A549 (cell line): Measurements from ENCODE around the gene TMEM141. TPM values are rescaled to one million over a fixed set of nuclear protein-coding genes. Genes with fewer than 3 reads are reported as not detected.

Source experiments
- ATAC-seq, 2 experiments: fragments of 200-7000 bp in 1 of 2; fragments of >200 bp in 1 of 2; cut with Nextera tagmentation in 1 of 2; cut with Tn5 transposase in 1 of 2; 3 replicates each; pipeline versions ENCODE4 v1.8.0 to v1.9.1; 2018 to 2020; ENCODE audit warnings: mild to moderate bottlenecking in 1 of 2, moderate library complexity in 1 of 2
- CTCF ChIA-PET: fragments of 300-600 bp; sonication (Branson Sonifier 250); formaldehyde crosslinking; extraction: SDS; loops from one replicate; lab custom pipeline; 2021; ENCODE audit warnings: antibody characterized with exemption, inconsistent platforms; lab: Yijun Ruan, JAX
- POLR2A ChIA-PET: fragments of 350-600 bp; formaldehyde crosslinking; extraction: SDS; loops from one replicate; lab custom pipeline; 2021; ENCODE audit warnings: antibody characterized with exemption, inconsistent platforms; lab: Yijun Ruan, JAX
- DNase-seq, 2 experiments: peaks; one replicate each; pipeline versions ENCODE4 v3.0.0 to v3.0.0-alpha.2; 2011 to 2016; ENCODE audit warnings: low read depth in 1 of 2, low spot score in 1 of 2
- FAIRE-seq: peaks from 2 replicates; lab custom pipeline; 2011; peaks lifted over from hg19 to GRCh38; lab: Jason Lieb, UNC
- H3K27ac ChIP-seq, 2 experiments: fragments of >200 bp; sonication (Bioruptor Twin); formaldehyde crosslinking; 3 replicates each; pipeline ENCODE4 v1.5.1; 2016 to 2017
- H3K4me1 ChIP-seq: fragments of >200 bp; sonication (Bioruptor Twin); formaldehyde crosslinking; 3 replicates; pipeline ENCODE4 v1.6.1; 2016
- H3K4me2 ChIP-seq: fragments of >200 bp; sonication (Bioruptor Twin); formaldehyde crosslinking; 3 replicates; pipeline ENCODE4 v1.6.1; 2016
- H3K4me3 ChIP-seq: fragments of >200 bp; sonication (Bioruptor Twin); formaldehyde crosslinking; 3 replicates; pipeline ENCODE4 v1.5.1; 2016
- H3K9me3 ChIP-seq: fragments of >200 bp; sonication (Bioruptor Twin); formaldehyde crosslinking; 3 replicates; pipeline ENCODE4 v1.6.1; 2016
- BCL3 ChIP-seq: fragments of >200 bp; sonication (Bioruptor Twin); formaldehyde crosslinking; IDR thresholded peaks from 3 replicates; pipeline ENCODE4 v1.6.1; 2016
- BHLHE40 ChIP-seq: IDR thresholded peaks from 2 replicates; pipeline ENCODE4 v1.6.1; 2012; ENCODE audit warnings: low read depth, low read length, inconsistent platforms
- CBX2 ChIP-seq: fragments of 200-600 bp; sonication (generic); IDR thresholded peaks from 2 replicates; pipeline ENCODE4 v1.6.1; 2016; ENCODE audit warnings: low read depth, mild to moderate bottlenecking, borderline replicate concordance
- CEBPB ChIP-seq, 2 experiments: fragments of >200 bp in 1 of 2; sonication (Bioruptor Twin) in 1 of 2; formaldehyde crosslinking in 1 of 2; IDR thresholded peaks; 2 replicates each; pipeline ENCODE4 v1.6.1; 2012 to 2016
- CHD2 ChIP-seq: fragments of 150-350 bp; IDR thresholded peaks from 2 replicates; pipeline ENCODE4 v1.6.1; 2014; ENCODE audit warnings: low read length; ENCODE audit not compliant: partially characterized antibody
- CTCF ChIP-seq: fragments of >200 bp; sonication (Bioruptor Twin); formaldehyde crosslinking; IDR thresholded peaks from 3 replicates; pipeline ENCODE4 v1.5.1; 2016
- EHF ChIP-seq: fragments of 250-450 bp; sonication (Bioruptor Pico); IDR thresholded peaks from 2 replicates; pipeline ENCODE4 v1.5.0; 2020; ENCODE audit warnings: mild to moderate bottlenecking
- EHMT2 ChIP-seq: fragments of 200-600 bp; sonication (generic); IDR thresholded peaks from 2 replicates; pipeline ENCODE4 v1.6.1; 2016; ENCODE audit warnings: antibody characterized with exemption, low read depth, mild to moderate bottlenecking, moderate library complexity
- ELK1 ChIP-seq: fragments of 150-350 bp; IDR thresholded peaks from 2 replicates; pipeline ENCODE4 v1.6.1; 2014; ENCODE audit warnings: low read depth, mild to moderate bottlenecking, low read length
- FOXS1 ChIP-seq: fragments of 250-450 bp; sonication (Bioruptor Pico); IDR thresholded peaks from 2 replicates; pipeline ENCODE4 v1.5.0; 2020; ENCODE audit warnings: mild to moderate bottlenecking, moderate library complexity
- HDAC2 ChIP-seq: fragments of 200-600 bp; sonication (generic); IDR thresholded peaks from 2 replicates; pipeline ENCODE4 v1.6.1; 2016
- HOXB13 ChIP-seq: fragments of 250-450 bp; sonication (Bioruptor Pico); IDR thresholded peaks from 2 replicates; pipeline ENCODE4 v1.5.0; 2020; ENCODE audit warnings: low read depth, mild to moderate bottlenecking, moderate library complexity
- JUN ChIP-seq, 2 experiments: fragments of >200 bp; sonication (Bioruptor Twin); formaldehyde crosslinking; IDR thresholded peaks; 2 replicates in 1 of 2; 3 replicates in 1 of 2; pipeline ENCODE4 v1.6.1; 2016 to 2017
- KDM5A ChIP-seq: fragments of 200-600 bp; sonication (generic); IDR thresholded peaks from 2 replicates; pipeline ENCODE4 v1.6.1; 2016; ENCODE audit warnings: antibody characterized with exemption, mild to moderate bottlenecking
- NFE2L2 ChIP-seq: fragments of 150-350 bp; conservative IDR thresholded peaks from 2 replicates; pipeline ENCODE4 v1.6.1; 2014; ENCODE audit warnings: low read length
- NR3C1 ChIP-seq: fragments of >200 bp; sonication (Bioruptor Twin); formaldehyde crosslinking; IDR thresholded peaks from 3 replicates; pipeline ENCODE4 v1.6.1; 2017
- POLR2AphosphoS2 ChIP-seq: conservative IDR thresholded peaks from 2 replicates; pipeline ENCODE4 v1.6.1; 2012; ENCODE audit warnings: low read length, improper control_type of control experiment, inconsistent platforms
- RAD21 ChIP-seq, 2 experiments: fragments of >200 bp in 1 of 2; sonication (Bioruptor Twin) in 1 of 2; formaldehyde crosslinking in 1 of 2; IDR thresholded peaks in 1 of 2; conservative IDR thresholded peaks in 1 of 2; 2 replicates in 1 of 2; 3 replicates in 1 of 2; pipeline ENCODE4 v1.6.1; 2012 to 2018; ENCODE audit warnings: inconsistent platforms in 1 of 2
- RARB ChIP-seq: fragments of 250-450 bp; sonication (Bioruptor Pico); IDR thresholded peaks from 2 replicates; pipeline ENCODE4 v1.8.0; 2021; ENCODE audit warnings: mild to moderate bottlenecking, moderate library complexity
- RFX5 ChIP-seq: fragments of 450-650 bp; IDR thresholded peaks from 2 replicates; pipeline ENCODE4 v1.7.1; 2014; ENCODE audit warnings: antibody characterized with exemption, mild to moderate bottlenecking, moderate library complexity
- SMC3 ChIP-seq: fragments of >200 bp; sonication (Bioruptor Twin); formaldehyde crosslinking; IDR thresholded peaks from 3 replicates; pipeline ENCODE4 v1.6.1; 2018; ENCODE audit warnings: inconsistent platforms
- TFCP2L1 ChIP-seq: fragments of 250-450 bp; sonication (Bioruptor Pico); IDR thresholded peaks from 2 replicates; pipeline ENCODE4 v1.5.0; 2021; ENCODE audit warnings: mild to moderate bottlenecking
- ZC3H11A ChIP-seq: fragments of 450-650 bp; IDR thresholded peaks from 2 replicates; pipeline ENCODE4 v1.6.1; 2014; ENCODE audit warnings: antibody characterized with exemption, mild to moderate bottlenecking
- ZFP36 ChIP-seq: fragments of 450-650 bp; IDR thresholded peaks from 2 replicates; pipeline ENCODE4 v1.6.1; 2014; ENCODE audit warnings: borderline replicate concordance; ENCODE audit not compliant: partially characterized antibody
- ZNF302 ChIP-seq: fragments of 250-450 bp; sonication (Bioruptor Pico); IDR thresholded peaks from 2 replicates; pipeline ENCODE4 v1.9.0; 2021; ENCODE audit warnings: inconsistent platforms, mild to moderate bottlenecking, moderate library complexity
- WGBS: methylation state at CpG from one replicate; pipeline ENCODE4 v1.1.6; 2017; ENCODE audit errors: missing lambda C conversion rate; 5-methylcytosine and 5-hydroxymethylcytosine counted together
- polyA plus RNA-seq, 4 experiments: library from polyadenylated mRNA; depleted of rRNA in 3 of 4; stranded (reverse); fragments of >200 nt; fragmentation: RNase III in 1 of 4; extraction: RNeasy Plus Mini Kit Qiagen cat#74134 plus additional on column Dnase treatment in 1 of 4; gene quantifications; 2 replicates in 3 of 4; 3 replicates in 1 of 4; pipeline ENCODE4 v1.2.3, GENCODE V29; 2011 to 2017
- TF ChIP-seq, protein P1 (sequence below): fragments of 250-450 bp; sonication (Bioruptor Pico); IDR thresholded peaks from 2 replicates; pipeline ENCODE4 v1.5.0; 2020; ENCODE audit warnings: low read depth, mild to moderate bottlenecking, moderate library complexity

The TMEM141 gene
- polyA plus RNA-seq, 2 of the 4 experiments (the other 2 are of a cell fraction) = 64.5 to 70.7 TPM

- DNase-seq (no peak), FAIRE-seq (no peak), ATAC-seq (no peak)
- H3K9me3 ChIP-seq = no peaks in the 10 kb centered on the region
- H3K4me2 ChIP-seq = no peak overlapping the region
- ChIA-PET CTCF (interaction anchor here (0.6 to 8.1 kb wide), 5 partner anchors 15 to 236 kb away, joined by 3 to 72 read pairs (median 4); partner anchors contain the start of gene AJM1), POLR2A (interaction anchor here (0.7 kb wide), 1 partner anchor 17 kb away, joined by 4 read pairs; no protein-coding TSS in a partner anchor)
- WGBS = 91% methylated on average over 12 of the region's 14 CpGs
- no peak overlapping the region for H3K27ac ChIP-seq
- H3K4me1 ChIP-seq = no peaks in the 10 kb centered on the region
- TF ChIP-seq, protein P1, sequence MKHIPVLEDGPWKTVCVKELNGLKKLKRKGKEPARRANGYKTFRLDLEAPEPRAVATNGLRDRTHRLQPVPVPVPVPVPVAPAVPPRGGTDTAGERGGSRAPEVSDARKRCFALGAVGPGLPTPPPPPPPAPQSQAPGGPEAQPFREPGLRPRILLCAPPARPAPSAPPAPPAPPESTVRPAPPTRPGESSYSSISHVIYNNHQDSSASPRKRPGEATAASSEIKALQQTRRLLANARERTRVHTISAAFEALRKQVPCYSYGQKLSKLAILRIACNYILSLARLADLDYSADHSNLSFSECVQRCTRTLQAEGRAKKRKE (CRISPR knock-in tag) = no peak
- TF ChIP-seq HOXB13 (no peak), CTCF (no peak), SMC3 (no peak), FOXS1 (no peak)
- no peak overlapping the region for H3K4me3 ChIP-seq
Measured at GRCh38 chr9:136827794-136828473, 36.8 kb downstream of the TMEM141 start.

DNA sequence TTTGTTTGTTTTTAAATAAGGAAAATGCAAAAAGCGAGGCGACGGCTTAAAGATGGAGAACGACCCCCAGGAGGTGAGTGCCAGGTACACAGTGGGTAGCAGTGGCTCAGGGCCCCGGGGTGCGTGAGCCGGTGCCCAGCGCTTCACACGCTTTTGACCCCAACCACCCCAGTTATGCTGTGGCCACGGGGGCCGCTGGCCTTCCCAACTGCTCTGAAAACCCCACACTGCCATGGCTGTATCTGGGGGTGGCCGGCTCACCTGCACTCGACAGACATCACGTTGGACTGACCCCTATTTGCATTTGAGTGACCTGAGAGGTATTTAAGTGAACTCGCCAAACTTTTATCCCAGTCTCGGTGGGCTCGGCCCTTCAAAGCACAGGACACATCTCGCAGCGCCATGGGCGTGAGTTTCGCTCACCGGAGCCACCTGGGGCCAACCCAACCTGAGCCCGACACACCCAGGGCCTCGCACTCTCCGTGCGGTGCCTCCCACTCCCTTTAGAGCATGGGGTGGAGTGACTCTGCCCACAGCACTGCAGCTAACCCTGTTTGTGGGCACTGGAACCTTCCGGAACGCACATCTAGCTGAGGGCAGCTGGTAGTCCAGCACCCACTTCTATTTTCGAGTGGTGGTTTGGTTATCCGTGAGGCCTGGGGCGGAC, 37.5 kb downstream of the TMEM141 start:
- ChIA-PET POLR2A (no interaction called here), CTCF (interaction anchor here (1.0 to 8.1 kb wide), 5 partner anchors 9 to 236 kb away, joined by 3 to 72 read pairs (median 4); partner anchors contain the start of gene AJM1)
- H3K9me3 ChIP-seq = no peaks in the 10 kb centered on the region
- TF ChIP-seq EHMT2 (no peak), ZC3H11A (no peak), CBX2 (no peak), HOXB13 (no peak), BHLHE40 (no peak), NR3C1 (no peak), HDAC2 (no peak), CEBPB (IDR thresholded peaks at IDR 0.05) (no peak), POLR2AphosphoS2 (no peak), ZNF302 (CRISPR knock-in tag) (no peak), CHD2 (no peak), TFCP2L1 (CRISPR knock-in tag) (no peak), RFX5 (no peak), RAD21 (conservative IDR thresholded peaks at IDR 0.05 in 1 of 2, IDR thresholded peaks at IDR 0.05 in 1 of 2) (no peak)
- 95% methylated on average over 31 of the region's 31 CpGs for WGBS
- ATAC-seq (no peak), DNase-seq (no peak), FAIRE-seq (no peak)
- H3K4me3 ChIP-seq = no peak overlapping the region
- H3K27ac ChIP-seq = no peak overlapping the region
- no peak overlapping the region for H3K4me2 ChIP-seq
- no peaks in the 10 kb centered on the region for H3K4me1 ChIP-seq

DNA sequence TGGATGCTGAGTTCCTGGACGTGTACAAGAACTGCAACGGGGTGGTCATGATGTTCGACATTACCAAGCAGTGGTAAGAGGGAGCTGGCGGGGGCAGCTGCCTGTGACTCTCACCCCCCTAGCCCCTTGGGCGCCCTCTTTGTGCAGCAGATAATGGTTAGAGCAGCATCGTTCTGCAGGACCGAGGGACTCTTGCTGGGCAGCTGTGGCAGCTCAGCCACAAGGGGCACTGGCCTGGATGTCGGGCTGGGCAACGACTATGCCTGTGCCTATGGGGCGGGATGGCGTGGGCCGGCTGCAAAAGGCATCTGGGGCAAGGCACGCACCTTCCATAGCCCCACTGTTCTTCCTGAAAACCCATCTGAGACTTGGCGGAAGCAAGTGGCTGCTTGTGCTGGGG, 38.3 kb downstream of the TMEM141 start:
- H3K9me3 ChIP-seq = no peaks in the 10 kb centered on the region
- POLR2A ChIA-PET = no interaction called here
- H3K27ac ChIP-seq = no peak overlapping the region
- no peak overlapping the region for H3K4me3 ChIP-seq
- no peak overlapping the region for H3K4me2 ChIP-seq
- FAIRE-seq = no peak
- no peak for DNase-seq
- 89% methylated on average over 10 of the region's 14 CpGs for WGBS
- CTCF ChIA-PET = interaction anchor here (0.7 to 8.1 kb wide), 6 partner anchors 10 to 235 kb away, joined by 3 to 72 read pairs (median 4); partner anchors contain the start of gene AJM1
- peak in 1 of 2 experiments; percentile 24; a peak in 2 of 6 replicates for ATAC-seq
- no peaks in the 10 kb centered on the region for H3K4me1 ChIP-seq
- no peak for TF ChIP-seq CBX2
- no peak for TF ChIP-seq BCL3
- no peak for TF ChIP-seq ZFP36
- TF ChIP-seq BHLHE40 = no peak
- no peak for TF ChIP-seq RFX5
- TF ChIP-seq ELK1 = no peak
- no peak for TF ChIP-seq RARB (CRISPR knock-in tag)
- no peak for TF ChIP-seq CTCF
- no peak for TF ChIP-seq KDM5A
- no peak for TF ChIP-seq NR3C1
- TF ChIP-seq NFE2L2 = no peak
- TF ChIP-seq JUN (IDR thresholded peaks at IDR 0.05) = no peak
- no peak for TF ChIP-seq EHF (CRISPR knock-in tag)
